Left lung (tissue), 10 donors: ENCODE data around the gene RRBP1. TPM values are rescaled to one million over a fixed set of nuclear protein-coding genes. Genes with fewer than 3 reads are reported as not detected.

Experiments
- ATAC-seq: fragments of 200-7000 bp; cut with Tn5 transposase; one replicate; pipeline ENCODE4 v1.9.1; 2020; ENCODE audit warnings: moderate library complexity
- DNase-seq, 4 donors: peaks; one replicate each; pipeline ENCODE4 v3.0.0-alpha.2; 2013 to 2020
- H3K27ac ChIP-seq, 2 donors: fragments of 200-600 bp; sonication (generic) in 1 of 2; one replicate each; pipeline versions ENCODE4 v1.5.0 to v1.8.0; 2020 to 2021
- H3K27me3 ChIP-seq, 2 donors: fragments of 200-600 bp; sonication (generic) in 1 of 2; one replicate each; pipeline versions ENCODE4 v1.5.0 to v1.8.0; 2020 to 2021
- H3K36me3 ChIP-seq, 2 donors: fragments of 200-600 bp; sonication (generic) in 1 of 2; one replicate each; pipeline versions ENCODE4 v1.5.0 to v1.8.0; 2020 to 2021
- H3K4me1 ChIP-seq, 2 donors: fragments of 200-600 bp; one replicate each; pipeline ENCODE4 v1.8.0; 2021
- H3K4me3 ChIP-seq, 2 donors: fragments of 200-600 bp; sonication (generic) in 1 of 2; one replicate each; pipeline versions ENCODE4 v1.5.0 to v1.8.0; 2020 to 2021; ENCODE audit warnings: mild to moderate bottlenecking in 1 of 2
- H3K9me3 ChIP-seq, 2 donors: fragments of 200-600 bp; sonication (generic) in 1 of 2; one replicate each; pipeline versions ENCODE4 v1.5.0 to v1.8.0; 2020 to 2021
- intact Hi-C, 2 donors: fragments of 100-400 bp; cut with DNase I; formaldehyde crosslinking; loops; one replicate each; pipeline versions ENCODE4 v1.11.2 to v1.14.2; 2022
- polyA plus RNA-seq, 6 donors: library from polyadenylated mRNA; unstranded; fragments of 120-200 nt; gene quantifications; one replicate each; pipeline ENCODE4 v1.2.1, GENCODE V29; 2013; ENCODE audit not compliant: insufficient read length in 6 of 6
- total RNA-seq, 2 donors: library from RNA; stranded (reverse); fragmentation: NEBNext Ultra II Directional; extraction: Animal tissue kit (Norgen Biotek cat#: 25700); gene quantifications; one replicate each; pipeline ENCODE4 v1.2.1, GENCODE V29; 2021
- TF ChIP-seq, protein P1 (sequence below), 2 donors: fragments of 200-600 bp; sonication (generic) in 1 of 2; IDR thresholded peaks; one replicate each; pipeline versions ENCODE4 v1.5.0 to v1.8.0; 2021; ENCODE audit warnings: antibody characterized with exemption in 2 of 2
- donor health status: DM: no; HTN: yes; CAD: no.
- donor health status: DM: no; HTN: no; CAD: no.

Gene RRBP1
- total and polyA plus RNA-seq, 8 donors: 110 to 263 (median 131) TPM

DNA sequence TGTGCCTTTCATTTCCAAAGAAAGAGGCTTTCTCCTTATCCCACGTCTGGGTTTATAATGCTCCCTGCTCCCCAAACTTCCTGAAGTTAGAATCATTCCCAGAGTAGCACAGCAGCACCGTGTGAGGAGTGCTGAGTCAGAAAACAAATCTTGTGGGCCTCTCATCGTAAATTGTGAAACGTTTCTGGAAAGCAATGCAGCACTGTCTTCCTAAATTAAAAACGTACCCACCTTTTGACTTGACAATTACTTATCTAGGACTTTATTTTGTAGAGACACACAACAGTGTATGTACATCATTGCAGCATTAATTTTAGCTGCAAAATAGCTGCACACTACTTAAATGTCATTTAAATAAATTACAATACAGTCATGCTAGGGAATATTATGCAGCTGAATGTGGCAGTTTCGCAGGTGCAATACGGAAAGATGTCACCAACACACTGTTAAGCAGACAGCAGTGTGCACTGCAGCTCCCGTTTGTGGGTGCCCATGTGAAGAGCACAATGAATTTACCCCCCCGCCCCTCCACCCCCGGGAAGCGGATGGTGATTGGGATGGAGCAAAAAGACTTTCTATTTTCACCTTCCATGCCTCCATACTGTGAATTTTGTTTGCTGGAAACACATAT is 30.8 kb downstream of the RRBP1 start:
- H3K9me3 ChIP-seq: no peaks in the 10 kb centered on the region
- TF ChIP-seq, protein P1, sequence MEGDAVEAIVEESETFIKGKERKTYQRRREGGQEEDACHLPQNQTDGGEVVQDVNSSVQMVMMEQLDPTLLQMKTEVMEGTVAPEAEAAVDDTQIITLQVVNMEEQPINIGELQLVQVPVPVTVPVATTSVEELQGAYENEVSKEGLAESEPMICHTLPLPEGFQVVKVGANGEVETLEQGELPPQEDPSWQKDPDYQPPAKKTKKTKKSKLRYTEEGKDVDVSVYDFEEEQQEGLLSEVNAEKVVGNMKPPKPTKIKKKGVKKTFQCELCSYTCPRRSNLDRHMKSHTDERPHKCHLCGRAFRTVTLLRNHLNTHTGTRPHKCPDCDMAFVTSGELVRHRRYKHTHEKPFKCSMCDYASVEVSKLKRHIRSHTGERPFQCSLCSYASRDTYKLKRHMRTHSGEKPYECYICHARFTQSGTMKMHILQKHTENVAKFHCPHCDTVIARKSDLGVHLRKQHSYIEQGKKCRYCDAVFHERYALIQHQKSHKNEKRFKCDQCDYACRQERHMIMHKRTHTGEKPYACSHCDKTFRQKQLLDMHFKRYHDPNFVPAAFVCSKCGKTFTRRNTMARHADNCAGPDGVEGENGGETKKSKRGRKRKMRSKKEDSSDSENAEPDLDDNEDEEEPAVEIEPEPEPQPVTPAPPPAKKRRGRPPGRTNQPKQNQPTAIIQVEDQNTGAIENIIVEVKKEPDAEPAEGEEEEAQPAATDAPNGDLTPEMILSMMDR (IDR thresholded peaks at IDR 0.05): no peak
- no peak overlapping the region for H3K4me3 ChIP-seq
- no peaks in the 10 kb centered on the region for H3K27me3 ChIP-seq
- DNase-seq (no peak), ATAC-seq (peak; percentile 48)
- intact Hi-C loops: loop anchor here in 1 of 2 donors (5.0 kb wide), 2 partner anchors 251 to 491 kb away; no protein-coding TSS in a partner anchor
- peaks cover 0 to 33% of the 10 kb centered on the region in 2 donors for H3K36me3 ChIP-seq
- H3K27ac ChIP-seq: peak overlapping the region in 1 of 2 donors; percentile 53
- H3K4me1 ChIP-seq: peaks cover 41 to 61% of the 10 kb centered on the region in 2 donors

DNA sequence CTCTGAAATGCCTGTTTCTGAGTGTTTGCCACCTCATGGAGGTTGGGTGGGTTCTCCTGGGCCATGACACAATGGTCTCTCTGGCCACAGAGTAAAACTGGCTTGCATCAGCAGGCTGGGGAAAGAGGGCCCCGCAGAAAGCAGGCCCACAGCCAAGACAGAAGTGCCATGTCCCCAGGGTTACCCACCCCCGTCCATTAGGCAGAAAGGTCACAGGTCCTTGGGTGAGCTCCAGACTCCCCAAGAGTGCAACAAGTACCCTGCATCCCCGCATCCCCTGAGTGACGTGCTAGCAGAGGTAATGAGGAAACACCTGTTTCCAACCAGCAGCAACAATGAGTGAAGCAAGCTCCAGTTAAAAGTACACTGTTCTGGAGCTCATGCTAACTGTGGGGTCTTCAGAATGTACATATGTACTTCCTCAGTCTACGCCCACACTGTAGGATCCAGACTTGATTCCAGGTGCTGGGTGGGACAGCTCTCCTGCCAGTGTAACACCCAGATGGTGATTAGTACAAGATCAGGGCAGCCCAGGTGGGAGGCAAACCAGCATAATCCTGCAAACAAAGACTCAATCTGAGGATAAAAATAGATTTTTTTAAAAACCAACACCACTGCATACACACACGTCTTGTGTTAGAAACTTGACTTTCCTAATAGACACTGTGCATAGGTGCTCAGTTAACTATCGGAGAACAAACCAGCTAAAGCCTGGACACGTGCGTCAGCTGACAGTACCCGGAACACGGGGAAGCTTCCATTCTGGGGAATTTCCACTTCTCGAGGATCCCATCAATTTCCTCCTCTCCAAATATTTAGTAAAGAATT is 31.5 kb downstream of the RRBP1 start:
- TF ChIP-seq, protein P1 (IDR thresholded peaks at IDR 0.05): no peak
- Histone ChIP-seq H3K4me3 (no peak overlapping the region), H3K27ac (peak overlapping the region in 1 of 2 donors; percentile 53), H3K4me1 (peaks cover 41 to 68% of the 10 kb centered on the region in 2 donors), H3K27me3 (no peaks in the 10 kb centered on the region), H3K36me3 (peaks cover 0 to 27% of the 10 kb centered on the region in 2 donors), H3K9me3 (no peaks in the 10 kb centered on the region)
- DNase-seq (no peak), ATAC-seq (peak; percentile 1)
- intact Hi-C loops: loop anchor here in 1 of 2 donors (5.0 kb wide), 2 partner anchors 252 to 492 kb away; no protein-coding TSS in a partner anchor

DNA sequence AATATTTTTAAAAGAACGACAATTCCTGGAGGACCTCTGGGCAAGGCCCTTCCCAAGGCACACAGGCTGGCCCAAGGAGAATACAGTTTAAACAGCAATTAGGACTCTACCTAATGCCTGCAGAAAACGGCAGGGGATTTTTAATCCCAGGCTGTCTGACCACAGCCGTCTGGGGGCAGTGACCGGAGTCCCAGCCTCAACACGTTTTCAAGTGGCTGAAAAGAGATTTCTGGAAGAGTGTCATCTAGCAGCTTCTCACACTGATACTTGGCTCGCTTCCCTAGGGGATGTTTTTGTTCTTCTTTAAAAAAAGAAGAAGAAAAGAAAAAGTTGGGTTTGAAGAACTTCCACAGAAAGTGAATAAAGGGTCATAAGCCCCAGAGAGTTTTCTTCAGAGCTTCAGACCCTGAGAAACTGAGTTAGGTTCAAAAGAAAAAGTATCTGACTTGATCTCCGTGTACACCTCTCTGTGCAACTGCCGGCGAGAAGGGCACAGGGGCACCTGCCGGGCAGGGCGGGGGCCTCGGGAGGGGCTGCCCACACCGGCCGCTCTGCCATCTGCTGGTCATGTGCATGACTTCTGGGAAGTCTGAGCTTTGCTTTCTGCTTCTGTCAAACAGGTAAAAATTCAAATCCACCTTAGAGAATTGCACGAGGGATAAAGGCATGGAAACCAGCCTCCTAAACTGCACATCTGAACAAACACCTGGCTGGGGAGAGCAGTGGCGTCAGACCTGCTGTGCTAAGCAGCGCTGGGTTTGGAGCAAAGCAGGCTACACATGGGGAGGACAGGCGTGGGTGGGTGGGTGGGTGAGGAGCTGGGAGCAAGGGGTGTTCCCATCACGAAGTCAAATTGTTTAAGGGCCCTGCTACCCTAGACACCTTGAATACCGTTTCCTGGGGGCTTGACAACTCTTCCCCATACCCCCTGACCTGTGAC is 33.0 kb downstream of the RRBP1 start:
- Histone ChIP-seq H3K4me1 (peaks cover 41 to 81% of the 10 kb centered on the region in 2 donors), H3K4me3 (no peak overlapping the region), H3K27me3 (no peaks in the 10 kb centered on the region), H3K36me3 (peaks cover 0 to 20% of the 10 kb centered on the region in 2 donors), H3K9me3 (no peaks in the 10 kb centered on the region), H3K27ac (peak overlapping the region; percentile 19 to 63)
- intact Hi-C loops: no loop called here
- peak in 1 of 4 donors; percentile 35 for DNase-seq
- ATAC-seq: peak; percentile 73
- TF ChIP-seq, protein P1 (IDR thresholded peaks at IDR 0.05): no peak

DNA sequence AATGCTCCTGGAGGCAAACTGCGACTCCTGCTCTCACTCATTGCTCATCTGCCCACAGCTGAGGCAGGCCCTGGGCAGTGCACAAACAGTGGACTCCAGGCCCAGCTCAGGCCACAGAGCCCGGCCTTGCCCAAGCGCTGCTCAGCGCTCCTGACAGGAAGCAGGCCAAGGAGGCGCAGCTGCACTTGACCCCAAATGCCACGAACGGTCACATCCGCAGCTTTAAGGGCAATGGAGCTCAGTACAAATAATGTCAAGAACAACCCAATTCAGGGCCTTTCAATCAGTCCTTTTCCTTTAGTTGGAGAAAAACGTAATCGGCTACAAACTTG is 33.8 kb downstream of the RRBP1 start:
- no peaks in the 10 kb centered on the region for H3K27me3 ChIP-seq
- ATAC-seq (peak; percentile 70), DNase-seq (peak in 1 of 4 donors; percentile 63)
- TF ChIP-seq, protein P1 (IDR thresholded peaks at IDR 0.05): no peak
- no peak overlapping the region for H3K4me3 ChIP-seq
- H3K9me3 ChIP-seq: no peaks in the 10 kb centered on the region
- intact Hi-C loops: no loop called here
- peak overlapping the region; percentile 19 to 63 for H3K27ac ChIP-seq
- peaks cover 41 to 82% of the 10 kb centered on the region in 2 donors for H3K4me1 ChIP-seq
- H3K36me3 ChIP-seq: peaks cover 0 to 12% of the 10 kb centered on the region in 2 donors
